Esophagus muscularis mucosa (tissue), 4 donors: ENCODE results near the gene RGS7BP. TPM values are rescaled to one million over a fixed set of nuclear protein-coding genes. Genes with fewer than 3 reads are reported as not detected.

Source experiments
- DNase-seq: peaks from one replicate; pipeline ENCODE4 v3.0.0-alpha.2; 2017; ENCODE audit errors: extremely low spot score
- H3K27ac ChIP-seq, 4 donors: fragments of 200-600 bp; sonication (generic); replicated peaks in 1 of 4; 1 replicate in 3 of 4; 2 replicates in 1 of 4; pipeline ENCODE4 v1.5.1; 2016 to 2019; ENCODE audit warnings: mild to moderate bottlenecking in 1 of 4
- H3K27me3 ChIP-seq, 4 donors: fragments of 200-600 bp; sonication (generic); one replicate each; pipeline versions ENCODE4 v1.5.1 to v1.6.0; 2016 to 2019
- H3K36me3 ChIP-seq, 4 donors: fragments of 200-600 bp; sonication (generic); one replicate each; pipeline ENCODE4 v1.5.1; 2016 to 2019
- H3K4me1 ChIP-seq, 4 donors: fragments of 200-600 bp; sonication (generic); one replicate each; pipeline ENCODE4 v1.5.1; 2016 to 2019
- H3K4me3 ChIP-seq, 4 donors: fragments of 200-600 bp; sonication (generic); 1 replicate in 2 of 4; 2 replicates in 2 of 4; pipeline ENCODE4 v1.5.1; 2016 to 2019; ENCODE audit warnings: mild to moderate bottlenecking in 4 of 4, moderate library complexity in 1 of 4
- H3K9me3 ChIP-seq, 4 donors: fragments of 200-600 bp; sonication (generic); 1 replicate in 3 of 4; 2 replicates in 1 of 4; pipeline ENCODE4 v1.5.1; 2016 to 2019
- CTCF ChIP-seq, 3 experiments: fragments of 200-600 bp in 2 of 3; fragments of 450-650 bp in 1 of 3; sonication (generic) in 2 of 3; IDR thresholded peaks; one replicate each; pipeline ENCODE4 v1.5.1; 2017 to 2019; ENCODE audit warnings: antibody characterized with exemption in 3 of 3, mild to moderate bottlenecking in 2 of 3, moderate library complexity in 1 of 3
- EP300 ChIP-seq: sonication (generic); formaldehyde crosslinking; IDR thresholded peaks from one replicate; pipeline ENCODE4 v1.6.1; 2017; ENCODE audit warnings: antibody characterized with exemption
- POLR2A ChIP-seq: fragments of 450-650 bp; IDR thresholded peaks from one replicate; pipeline ENCODE4 v1.6.1; 2017; ENCODE audit warnings: antibody characterized with exemption, moderate library complexity, mild to moderate bottlenecking, low read depth
- POLR2AphosphoS5 ChIP-seq, 2 donors: sonication (generic); formaldehyde crosslinking; IDR thresholded peaks; one replicate each; pipeline ENCODE4 v1.6.1; 2017; ENCODE audit warnings: antibody characterized with exemption in 2 of 2
- WGBS: methylation state at CpG from one replicate; pipeline ENCODE4 v1.1.5; 2018; 5-methylcytosine and 5-hydroxymethylcytosine counted together
- intact Hi-C: fragments of 100-400 bp; cut with DNase I; formaldehyde crosslinking; loops from one replicate; pipeline ENCODE4 v1.15.1; 2023
- total RNA-seq, 4 donors: library from RNA; depleted of rRNA; stranded (reverse); fragments of >200 nt; gene quantifications; one replicate each; pipeline versions ENCODE4 v1.1.0 to v1.2.1, GENCODE V29; 2016

Gene RGS7BP
- total RNA-seq, 4 donors from 2014 or later: 1.2 to 4.7 (median 4.1) TPM

DNA sequence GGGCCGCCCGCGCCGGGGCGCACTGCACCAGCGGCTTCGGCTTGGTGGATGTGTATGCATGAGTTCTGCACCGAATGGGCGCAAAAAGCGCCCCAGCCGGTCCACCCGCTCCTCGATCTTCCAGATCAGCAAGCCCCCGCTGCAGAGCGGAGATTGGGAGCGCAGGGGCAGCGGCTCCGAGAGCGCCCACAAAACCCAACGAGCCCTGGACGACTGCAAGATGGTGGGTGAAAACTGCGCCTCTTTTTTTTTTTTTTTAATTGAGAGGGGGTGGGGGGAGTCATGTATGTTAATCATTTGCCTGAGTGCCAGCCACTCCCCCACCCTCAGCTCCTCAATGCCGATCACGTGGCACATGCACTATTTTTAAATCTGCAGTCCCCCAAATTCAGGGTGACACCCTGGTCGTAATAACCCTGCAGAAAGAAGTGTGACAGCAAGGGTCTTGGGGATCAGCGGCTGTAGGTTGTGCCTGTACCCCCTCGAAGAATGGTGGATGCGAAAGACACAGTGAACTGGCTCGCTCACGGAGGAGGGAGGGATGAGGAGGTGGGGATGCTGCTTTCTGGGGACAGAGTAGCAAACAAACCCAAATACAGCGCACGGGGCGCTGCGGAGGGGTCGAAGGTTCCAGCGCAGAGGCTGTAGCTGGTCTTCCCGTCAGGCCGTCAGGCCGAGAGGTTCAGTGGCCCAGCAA lies 900 bp downstream of the RGS7BP start:
- Histone ChIP-seq H3K27me3 (peaks cover 0 to 16% (median 0%) of the 10 kb centered on the region in 4 donors), H3K4me3 (peak overlapping the region; percentile 53 to 65 (median 56)), H3K27ac (peak overlapping the region in 3 of 4 donors; percentile 25 to 54 (median 51)), H3K4me1 (peaks cover 3 to 30% (median 25%) of the 10 kb centered on the region in 4 donors), H3K36me3 (no peaks in the 10 kb centered on the region), H3K9me3 (no peaks in the 10 kb centered on the region)
- 3% methylated on average over 20 of the region's 39 CpGs for WGBS
- no peak for TF ChIP-seq POLR2A
- TF ChIP-seq POLR2AphosphoS5 (IDR thresholded peaks at IDR 0.05): no peak
- no peak for TF ChIP-seq EP300
- peak in 1 of 3 experiments; percentile 40 for TF ChIP-seq CTCF (IDR thresholded peaks at IDR 0.05)
- intact Hi-C loops: no loop called here
- DNase-seq: no peak

DNA sequence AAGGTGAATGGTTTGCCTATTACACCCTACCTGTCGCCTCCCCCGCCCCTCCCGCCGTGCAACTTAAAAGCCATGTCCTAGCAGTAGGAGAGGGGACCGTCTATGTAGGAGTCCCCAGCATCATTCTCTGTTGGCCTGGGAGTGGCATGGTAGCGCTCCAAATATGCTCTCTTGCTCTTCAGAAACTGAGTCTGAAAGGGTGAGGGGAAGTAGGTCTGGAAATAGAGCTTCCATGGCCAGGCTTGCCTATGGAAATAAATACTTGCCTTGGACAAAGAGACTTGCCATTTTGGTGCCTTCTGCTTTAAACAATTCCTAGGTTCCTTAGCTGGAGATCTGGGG lies 1.4 kb downstream of the RGS7BP start:
- H3K9me3 ChIP-seq: no peaks in the 10 kb centered on the region
- H3K36me3 ChIP-seq: no peaks in the 10 kb centered on the region
- WGBS: 37% methylated on average over 6 of the region's 6 CpGs
- intact Hi-C loops: no loop called here
- no peak for DNase-seq
- TF ChIP-seq EP300 (no peak), POLR2AphosphoS5 (IDR thresholded peaks at IDR 0.05) (no peak), CTCF (IDR thresholded peaks at IDR 0.05) (no peak), POLR2A (no peak)
- H3K4me3 ChIP-seq: peak overlapping the region; percentile 53 to 65 (median 56)
- peaks cover 3 to 27% (median 23%) of the 10 kb centered on the region in 4 donors for H3K4me1 ChIP-seq
- H3K27ac ChIP-seq: no peak overlapping the region
- H3K27me3 ChIP-seq: peaks cover 0 to 16% (median 0%) of the 10 kb centered on the region in 4 donors

- intact Hi-C loops: no loop called here
- no peak for DNase-seq
- Histone ChIP-seq H3K36me3 (no peaks in the 10 kb centered on the region), H3K27ac (no peak overlapping the region), H3K4me1 (peaks cover 3 to 22% (median 20%) of the 10 kb centered on the region in 4 donors), H3K4me3 (no peak overlapping the region), H3K9me3 (no peaks in the 10 kb centered on the region), H3K27me3 (peaks cover 0 to 16% (median 0%) of the 10 kb centered on the region in 4 donors)
- no peak for TF ChIP-seq POLR2AphosphoS5 (IDR thresholded peaks at IDR 0.05)
- TF ChIP-seq POLR2A: no peak
- TF ChIP-seq EP300: no peak
- no peak for TF ChIP-seq CTCF (IDR thresholded peaks at IDR 0.05)
- 67% methylated on average over 7 of the region's 7 CpGs for WGBS
Observed at GRCh38 chr5:64509828-64510227, 4.0 kb downstream of the RGS7BP start.

GRCh38 chr5:64513492-64513891 lies 7.7 kb downstream of the RGS7BP start:
- TF ChIP-seq POLR2AphosphoS5 (IDR thresholded peaks at IDR 0.05): no peak
- no peak for TF ChIP-seq CTCF (IDR thresholded peaks at IDR 0.05)
- TF ChIP-seq EP300: no peak
- no peak for TF ChIP-seq POLR2A
- Histone ChIP-seq H3K4me3 (no peak overlapping the region), H3K36me3 (no peaks in the 10 kb centered on the region), H3K27me3 (no peaks in the 10 kb centered on the region), H3K4me1 (no peaks in the 10 kb centered on the region), H3K27ac (no peak overlapping the region), H3K9me3 (no peaks in the 10 kb centered on the region)
- intact Hi-C loops: no loop called here
- WGBS: 86% methylated on average over 5 of the region's 5 CpGs
- DNase-seq: no peak

DNA sequence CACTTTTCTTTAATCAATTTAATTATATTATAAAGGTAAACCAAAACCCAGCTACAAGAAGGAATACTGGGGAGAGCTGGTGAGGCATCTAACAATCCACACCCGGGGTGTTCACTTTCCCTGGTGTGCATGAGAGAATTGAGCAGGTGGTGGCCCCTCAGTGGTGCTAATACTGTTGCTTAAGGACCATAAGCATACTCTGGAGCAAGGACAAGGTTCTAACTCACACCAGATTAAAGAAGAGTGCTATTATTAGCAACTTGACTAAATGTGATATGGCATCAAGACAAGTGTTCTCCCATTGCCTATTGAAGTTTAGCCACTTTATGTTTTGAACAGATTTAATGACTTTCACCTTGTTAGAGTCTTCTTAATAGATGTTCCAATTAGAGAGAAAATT lies 8.8 kb downstream of the RGS7BP start:
- Histone ChIP-seq H3K4me1 (no peaks in the 10 kb centered on the region), H3K9me3 (no peaks in the 10 kb centered on the region), H3K27me3 (no peaks in the 10 kb centered on the region), H3K4me3 (no peak overlapping the region), H3K27ac (no peak overlapping the region), H3K36me3 (no peaks in the 10 kb centered on the region)
- TF ChIP-seq POLR2A: no peak
- TF ChIP-seq EP300: no peak
- no peak for TF ChIP-seq CTCF (IDR thresholded peaks at IDR 0.05)
- no peak for TF ChIP-seq POLR2AphosphoS5 (IDR thresholded peaks at IDR 0.05)
- intact Hi-C loops: no loop called here
- no peak for DNase-seq
- 88% methylated on average over 1 of the region's 1 CpG for WGBS
